Activated CD8-positive, alpha-beta memory T cell treated with anti-CD3 and anti-CD28 coated beads, Interleukin-2, amount 50 U/mL, for 48 hours (primary cell): ENCODE data around the gene PTPN4.
"Not testable (repeated sequence)": the region's sequence is repeated elsewhere in the genome, so short reads cannot be mapped to it uniquely, and the experiment has no call there.

ENCODE experiments used
- DNase-seq: peaks from one replicate; pipeline ENCODE4 v3.0.0-alpha.2; 2020

Gene PTPN4

GRCh38 chr2:119765433-119766002, 5.8 kb downstream of the PTPN4 start:
- no peak for DNase-seq

DNA sequence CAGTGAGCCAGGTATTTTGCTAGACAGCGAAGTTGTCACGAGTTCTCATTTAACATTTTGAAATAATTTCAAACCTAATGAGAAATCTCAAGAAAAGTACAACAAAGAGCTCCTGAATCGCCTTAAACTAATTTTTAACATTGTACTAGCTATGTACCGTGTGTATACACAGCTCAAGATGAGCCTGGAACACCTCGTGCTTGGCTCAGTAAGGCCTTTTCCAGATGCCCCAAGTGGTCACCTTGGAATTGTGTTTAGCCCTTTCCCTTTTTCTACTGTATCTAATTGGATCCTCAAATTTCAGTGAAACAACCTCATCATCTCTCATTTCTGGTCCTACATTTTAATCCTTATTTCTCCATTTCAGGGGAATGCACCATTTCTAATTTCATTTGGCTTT, 7.2 kb downstream of the PTPN4 start:
- DNase-seq, result no peak

DNA sequence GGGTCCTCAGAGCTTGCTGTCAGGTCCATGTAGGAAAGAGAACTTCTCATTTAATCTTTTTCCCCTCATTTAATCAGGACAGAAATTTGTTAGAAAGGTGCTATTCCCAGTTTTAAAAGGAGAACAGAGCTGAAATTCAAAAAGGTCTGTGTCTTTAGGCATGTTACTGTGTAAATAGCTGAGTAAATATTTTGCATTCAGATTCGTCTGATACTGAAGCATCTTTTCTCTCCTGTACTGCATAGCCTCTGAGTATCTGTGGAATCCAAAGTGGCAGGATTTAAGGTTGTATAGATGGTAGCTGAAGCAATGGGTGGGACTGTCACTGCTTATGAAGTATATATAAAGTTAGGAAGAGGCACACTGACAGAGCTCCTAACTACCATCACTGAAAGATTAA, 9.0 kb downstream of the PTPN4 start:
- no peak for DNase-seq

DNA sequence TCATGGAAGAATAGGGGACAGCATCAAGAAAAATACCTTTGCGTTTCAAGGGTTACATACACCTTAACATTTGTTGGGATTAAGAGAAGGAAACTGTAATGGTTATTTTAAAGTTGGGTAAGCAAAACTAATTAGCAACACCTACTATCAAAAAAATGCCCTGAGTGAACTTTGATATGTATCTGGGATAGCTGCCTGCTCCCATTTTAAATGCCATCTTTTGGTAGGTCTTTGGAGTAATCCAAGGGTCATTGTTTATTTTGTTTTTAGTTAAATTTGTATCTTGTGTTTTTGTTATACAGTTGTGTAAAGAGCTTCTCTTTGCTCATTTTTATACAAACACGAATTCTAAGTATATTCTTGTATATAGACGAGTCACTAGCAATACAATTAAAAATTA, 9.9 kb downstream of the PTPN4 start:
- no peak for DNase-seq

DNA sequence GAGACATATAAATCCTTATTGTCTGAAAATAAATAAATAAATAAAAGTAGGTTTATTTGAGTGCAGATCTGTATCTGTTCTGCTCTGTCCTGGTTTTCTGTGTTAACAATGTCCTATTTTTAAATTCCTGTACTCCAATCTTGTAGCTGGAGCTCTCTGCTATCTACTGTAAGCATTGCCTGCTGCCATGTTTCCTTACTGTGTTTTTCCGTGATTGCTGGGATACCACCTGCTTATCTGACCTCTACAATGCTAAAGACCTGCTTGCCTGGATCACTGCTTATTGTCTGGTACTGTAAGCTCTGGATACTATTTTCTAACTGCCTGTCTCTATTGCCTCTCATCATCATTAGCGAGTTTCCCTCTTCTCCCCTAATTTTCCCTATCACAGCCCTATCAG, 11.6 kb downstream of the PTPN4 start:
- DNase-seq, result no peak

DNA sequence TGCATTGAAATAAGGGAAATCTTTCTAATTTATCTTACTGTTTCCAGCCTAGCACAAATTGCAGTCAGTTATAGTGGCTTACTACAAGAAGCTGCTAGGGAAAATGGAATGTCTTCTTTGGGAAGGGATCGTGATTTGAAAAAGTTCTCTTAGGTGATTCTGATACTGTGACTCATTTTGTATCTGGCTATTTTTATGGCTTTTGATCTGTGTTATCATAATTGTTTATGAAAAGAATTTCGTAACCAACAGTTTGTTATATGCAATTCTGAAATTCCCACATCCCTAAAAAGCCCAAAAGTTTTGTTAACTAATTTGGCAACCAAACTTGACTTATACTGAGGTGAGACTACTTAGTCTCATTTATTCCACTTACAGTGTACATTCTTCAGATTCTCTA, 12.4 kb downstream of the PTPN4 start:
- no peak for DNase-seq

- no peak for DNase-seq
Observed at GRCh38 chr2:119772767-119773166, 13.0 kb downstream of the PTPN4 start.

- no peak for DNase-seq
Observed at GRCh38 chr2:119774026-119774425, 14.3 kb downstream of the PTPN4 start.

DNA sequence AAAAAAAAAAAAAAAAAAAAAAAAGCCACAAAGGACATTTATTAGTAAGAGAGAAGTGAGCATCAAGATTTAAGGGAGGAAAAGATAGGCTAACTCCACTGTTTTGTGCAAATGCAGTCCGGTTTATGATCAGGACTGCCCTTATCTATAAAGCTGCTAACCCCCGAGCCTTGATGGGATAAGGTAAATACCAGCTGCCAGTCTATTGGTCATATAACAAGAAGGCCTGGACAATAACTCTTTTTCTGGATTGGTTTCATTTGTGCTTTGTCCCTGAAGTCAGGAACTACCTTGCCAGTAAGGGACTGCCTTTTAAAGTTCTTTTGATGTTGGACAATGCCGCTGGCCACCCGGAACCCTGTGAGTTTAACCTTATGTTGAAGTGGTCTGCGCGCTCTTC, 15.4 kb downstream of the PTPN4 start:
- DNase-seq, result no peak

GRCh38 chr2:119782308-119783027, 22.7 kb downstream of the PTPN4 start:
- no peak for DNase-seq

GRCh38 chr2:119784876-119785275, 25.2 kb downstream of the PTPN4 start:
- no peak for DNase-seq

DNA sequence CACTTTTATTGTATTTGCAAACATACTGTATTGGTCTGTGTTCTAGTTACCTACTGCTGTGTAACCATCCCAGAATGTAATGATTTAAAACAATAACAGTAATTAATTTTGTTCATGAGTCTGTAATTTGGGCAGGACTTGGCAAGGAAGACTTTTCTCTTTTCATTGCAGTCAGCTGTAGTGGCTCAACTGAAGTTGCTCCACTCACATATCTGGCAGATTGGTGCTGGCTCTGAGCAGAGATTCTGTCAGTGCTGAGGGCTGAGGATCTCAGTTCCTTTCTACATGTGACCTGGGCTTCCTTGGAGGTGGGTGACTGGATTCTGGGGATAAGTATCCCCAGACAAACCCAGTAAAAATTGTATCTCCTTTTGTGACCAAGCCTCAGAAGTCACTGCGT, 26.6 kb downstream of the PTPN4 start:
- no peak for DNase-seq

- DNase-seq, result no peak
Observed at GRCh38 chr2:119788752-119789151, 29.0 kb downstream of the PTPN4 start.

DNA sequence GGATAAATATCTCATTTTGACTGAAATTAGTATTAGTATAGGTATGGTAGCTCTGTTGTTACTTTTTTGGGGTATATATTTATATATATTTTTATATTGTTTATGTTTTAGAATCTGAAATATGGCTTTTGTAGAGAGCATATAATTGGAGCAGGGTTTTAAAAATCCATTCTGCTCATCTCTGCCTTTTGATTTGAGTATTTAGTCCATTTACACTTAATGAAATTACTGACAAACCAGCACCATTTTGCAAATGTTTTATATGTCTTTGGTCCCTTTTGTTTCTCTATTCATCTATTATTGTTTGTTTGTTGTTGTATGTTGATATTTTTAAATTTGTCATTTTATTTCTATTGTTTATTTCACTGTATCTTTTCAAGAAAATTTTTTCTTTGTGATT, 30.7 kb downstream of the PTPN4 start:
- no peak for DNase-seq

DNA sequence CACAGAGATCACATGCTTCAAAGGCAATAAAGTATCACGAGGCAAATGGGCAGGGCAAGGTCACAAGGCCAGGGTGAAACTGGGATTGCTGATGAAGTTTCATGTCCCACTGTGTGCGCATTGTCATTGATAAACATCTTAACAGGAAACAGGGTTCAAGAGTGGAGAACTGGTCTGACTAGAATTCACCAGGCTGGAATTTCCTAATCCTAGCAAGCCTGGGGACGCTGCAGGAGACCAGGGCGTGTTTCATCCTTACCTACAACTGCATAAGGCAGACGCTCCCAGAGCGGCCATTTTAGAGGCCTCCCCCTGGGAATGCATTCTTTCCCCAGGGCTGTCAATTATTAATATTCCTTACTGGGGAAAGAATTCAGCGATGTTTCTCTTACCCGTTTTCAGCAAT, 33.2 kb downstream of the PTPN4 start:
- no peak for DNase-seq

DNA sequence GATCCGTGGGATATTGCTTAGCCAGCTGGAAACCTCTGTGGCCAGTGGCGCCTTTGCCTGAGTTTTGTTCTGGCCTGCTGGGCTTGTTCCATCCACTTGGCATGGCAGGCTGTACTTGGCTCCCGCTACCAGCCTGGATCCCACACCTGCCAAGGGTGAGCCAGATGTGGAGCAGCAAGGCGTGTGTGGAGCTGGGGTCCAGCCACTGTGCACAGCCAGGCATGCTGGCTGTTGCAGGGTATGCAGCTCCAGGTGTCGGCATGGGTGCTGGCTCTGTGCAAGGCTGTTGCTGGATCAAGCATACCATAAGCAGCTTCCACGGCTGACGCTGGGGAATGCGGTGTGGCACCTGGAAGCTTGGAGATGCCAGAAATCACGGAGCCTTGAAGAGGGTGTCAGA, 34.5 kb downstream of the PTPN4 start:
- DNase-seq, result no peak

DNA sequence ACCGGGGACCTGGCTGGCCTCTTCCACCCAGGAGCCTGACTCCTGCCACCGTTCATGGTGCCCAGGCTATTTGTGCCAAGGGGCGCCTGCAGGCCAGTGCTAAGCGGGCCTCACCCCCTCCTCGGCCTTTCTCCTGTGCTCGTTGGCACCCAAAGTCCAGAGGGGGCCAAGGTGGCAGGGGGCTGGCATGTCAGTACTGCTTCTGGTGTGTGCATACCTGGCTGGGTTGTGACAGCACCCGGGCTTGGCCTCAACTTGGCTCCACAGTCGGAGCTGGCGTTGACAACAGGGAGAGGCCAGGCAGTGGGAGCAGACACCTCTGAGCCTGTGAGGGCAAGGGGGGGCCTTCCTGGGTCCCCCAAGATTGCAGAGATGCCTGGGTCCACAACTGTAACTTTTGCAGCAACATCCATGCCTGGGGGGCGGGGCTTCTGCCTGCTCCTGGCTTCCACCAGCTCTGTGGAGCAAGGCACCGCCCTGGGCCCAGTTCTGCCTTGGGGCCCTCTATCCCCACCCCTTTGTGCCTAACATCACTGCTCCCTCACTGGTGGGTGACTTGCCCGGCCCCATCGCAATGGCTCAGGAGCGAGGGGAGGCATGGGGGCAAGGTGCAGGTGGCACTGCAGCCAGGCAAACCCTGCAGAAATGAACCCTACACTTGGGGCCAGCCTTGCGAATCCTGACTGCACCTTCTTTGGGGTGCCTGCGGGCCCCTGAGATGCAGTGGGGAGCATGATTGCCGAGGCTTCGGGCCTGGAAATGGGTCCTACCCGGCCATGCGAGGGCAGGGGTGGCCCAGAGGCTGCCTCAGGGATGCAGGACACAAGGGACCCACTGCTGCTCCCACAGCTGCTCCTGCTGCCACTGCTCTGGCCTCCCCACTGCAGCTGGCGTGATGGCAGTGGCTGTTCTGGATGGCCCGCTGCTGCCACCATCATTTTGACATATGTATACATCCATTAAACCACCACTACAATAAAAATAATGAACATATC, 35.9 kb downstream of the PTPN4 start:
- no peak for DNase-seq

- no peak for DNase-seq
Observed at GRCh38 chr2:119800376-119800902, 40.7 kb downstream of the PTPN4 start.

- DNase-seq, result no peak
Observed at GRCh38 chr2:119801040-119801439, 41.3 kb downstream of the PTPN4 start.

DNA sequence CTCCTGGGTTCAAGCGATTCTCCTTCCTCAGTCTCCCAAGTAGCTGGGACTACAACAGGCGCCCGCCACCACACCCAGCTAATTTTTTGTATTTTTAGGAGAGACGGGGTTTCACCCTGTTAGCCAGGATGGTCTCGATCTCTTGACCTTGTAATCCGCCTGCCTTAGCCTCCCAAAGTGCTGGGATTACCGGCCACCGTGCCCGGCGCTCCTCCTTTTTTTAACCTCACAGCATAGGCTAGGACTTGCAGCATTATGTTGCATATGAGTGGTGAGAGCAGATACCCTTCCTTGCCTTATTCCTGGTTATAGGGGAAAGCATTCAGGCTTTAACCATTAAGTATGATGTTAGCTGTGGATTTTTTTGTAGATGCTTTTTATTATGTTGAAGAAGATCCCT, 42.3 kb downstream of the PTPN4 start:
- not testable (repeated sequence) for DNase-seq

- DNase-seq, result no peak
Observed at GRCh38 chr2:119803101-119803500, 43.4 kb downstream of the PTPN4 start.

- DNase-seq, result not testable (repeated sequence)
Observed at GRCh38 chr2:119804409-119804808, 44.7 kb downstream of the PTPN4 start.

DNA sequence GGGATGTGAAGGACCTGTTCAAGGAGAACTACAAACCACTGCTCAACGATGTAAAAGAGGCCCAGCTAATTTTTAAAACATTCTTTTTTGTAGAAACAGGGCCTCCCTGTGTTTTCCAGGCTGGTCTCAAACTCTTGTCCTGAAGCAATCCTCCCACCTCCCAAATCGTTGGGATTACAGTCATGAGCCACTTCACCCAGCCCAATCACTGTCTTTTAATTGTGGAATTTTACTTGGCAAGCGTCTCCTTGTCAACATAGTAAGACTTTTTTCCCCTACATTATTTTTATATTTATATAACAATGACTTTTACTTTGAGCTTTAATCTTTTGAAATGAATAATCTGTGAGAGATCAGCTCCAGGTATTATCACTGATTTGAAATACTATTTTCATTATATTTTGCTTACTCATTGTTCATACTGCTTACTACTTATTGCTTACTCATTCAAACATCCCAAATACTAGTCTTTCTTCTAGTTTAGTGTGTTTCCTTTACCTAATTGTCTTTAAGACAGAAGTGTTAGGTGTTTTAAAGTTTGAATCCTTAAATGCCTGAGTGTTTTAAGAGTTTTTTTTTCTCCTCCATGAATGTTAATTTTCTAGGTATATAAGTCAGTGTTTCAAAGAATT, 48.9 kb downstream of the PTPN4 start:
- no peak for DNase-seq
